ENCODE data around the gene MYNN. TPM values are rescaled to one million over a fixed set of nuclear protein-coding genes. Genes with fewer than 3 reads are reported as not detected.

Gene MYNN
- total and polyA plus RNA-seq, 9 donors, result 10.1 to 23.6 (median 19.1) TPM

GRCh38 chr3:169836078-169836941 is 63.1 kb downstream of the MYNN start:
- Histone ChIP-seq H3K4me1 (ENCODE audit: insufficient read depth) (no peaks in the 10 kb centered on the region), H3K27me3 (no peaks in the 10 kb centered on the region), H3K36me3 (no peaks in the 10 kb centered on the region), H3K9me3 (no peaks in the 10 kb centered on the region), H3K4me3 (no peak overlapping the region), H3K27ac (no peak overlapping the region)
- 77 to 86% (median 78%) methylated on average over 5 of the region's 5 CpGs for WGBS, 3 donors
- no peak for DNase-seq
- intact Hi-C loops (cut with DNase I), result no loop called here
- TF ChIP-seq CTCF (IDR thresholded peaks at IDR 0.05) (no peak), POLR2A (IDR thresholded peaks at IDR 0.05) (no peak), EP300 (IDR thresholded peaks at IDR 0.05) (no peak)

GRCh38 chr3:169836942-169837275 is 63.7 kb downstream of the MYNN start:
- H3K9me3 ChIP-seq, result no peaks in the 10 kb centered on the region
- H3K4me1 ChIP-seq (ENCODE audit: insufficient read depth), result no peaks in the 10 kb centered on the region
- no peaks in the 10 kb centered on the region for H3K36me3 ChIP-seq
- no peak for TF ChIP-seq EP300 (IDR thresholded peaks at IDR 0.05)
- TF ChIP-seq POLR2A (IDR thresholded peaks at IDR 0.05), result no peak
- TF ChIP-seq CTCF (IDR thresholded peaks at IDR 0.05), result no peak
- intact Hi-C loops (cut with DNase I), result no loop called here
- no peak overlapping the region for H3K27ac ChIP-seq
- no peaks in the 10 kb centered on the region for H3K27me3 ChIP-seq
- WGBS, 3 donors, result 84 to 92% (median 88%) methylated on average over 3 of the region's 3 CpGs
- no peak for DNase-seq
- H3K4me3 ChIP-seq, result no peak overlapping the region

GRCh38 chr3:169838511-169839030 is 65.4 kb downstream of the MYNN start:
- H3K9me3 ChIP-seq, result no peaks in the 10 kb centered on the region
- H3K4me1 ChIP-seq (ENCODE audit: insufficient read depth), result no peaks in the 10 kb centered on the region
- TF ChIP-seq CTCF (IDR thresholded peaks at IDR 0.05), result no peak
- no peaks in the 10 kb centered on the region for H3K27me3 ChIP-seq
- H3K27ac ChIP-seq, result no peak overlapping the region
- 77 to 89% (median 86%) methylated on average over 1 of the region's 1 CpG for WGBS, 3 donors
- H3K36me3 ChIP-seq, result no peaks in the 10 kb centered on the region
- DNase-seq, result no peak
- no peak overlapping the region for H3K4me3 ChIP-seq
- intact Hi-C loops (cut with DNase I), result no loop called here

Other genes starting within 250 kb of the MYNN start
- gene MECOM, start 109.7 kb upstream of the MYNN start, total RNA-seq, result 10 to 100 TPM in 3 of 7 donors, 1 to 10 TPM in 4; 4.3 to 24.1 (median 9.0) TPM
- gene MECOM, start 109.7 kb upstream of the MYNN start, polyA plus RNA-seq, result 1 to 10 TPM; 5.9 to 6.2 TPM
- 100 to 1,000 TPM in 2 of 7 donors, 1 to 10 TPM in 5; 2.4 to 467 (median 5.2) TPM for gene TERC, start 8.3 kb upstream of the MYNN start, total RNA-seq
- gene TERC, start 8.3 kb upstream of the MYNN start, polyA plus RNA-seq, result not detected
- gene ACTRT3, start 3.8 kb upstream of the MYNN start, total RNA-seq, result 1 to 10 TPM in 6 of 7 donors, under 1 TPM in 1; 0.34 to 3.8 (median 3.1) TPM
- gene ACTRT3, start 3.8 kb upstream of the MYNN start, polyA plus RNA-seq, result 1 to 10 TPM; 1.5 to 2.0 TPM
- gene LRRIQ4, start 39.5 kb downstream of the MYNN start, total RNA-seq, result under 1 TPM in 5 of 7 donors, not detected in 2; 0.23 to 0.43 (median 0.26) TPM
- gene LRRIQ4, start 39.5 kb downstream of the MYNN start, polyA plus RNA-seq, result under 1 TPM; 0.05 to 0.17 TPM
- gene LRRC34, start 39.5 kb downstream of the MYNN start, total RNA-seq, result 1 to 10 TPM; 3.3 to 8.1 (median 4.3) TPM
- 1 to 10 TPM; 1.7 to 3.3 TPM for gene LRRC34, start 39.5 kb downstream of the MYNN start, polyA plus RNA-seq
- not detected for gene LRRC31, start 96.5 kb downstream of the MYNN start, total RNA-seq
- gene LRRC31, start 96.5 kb downstream of the MYNN start, polyA plus RNA-seq, result not detected
- gene SAMD7, start 138.2 kb downstream of the MYNN start, total RNA-seq, result not detected
- gene SAMD7, start 138.2 kb downstream of the MYNN start, polyA plus RNA-seq, result not detected
- gene SEC62, start 193.4 kb downstream of the MYNN start, total RNA-seq, result 100 to 1,000 TPM in 5 of 7 donors, 10 to 100 TPM in 2; 34.0 to 178 (median 131) TPM
- gene SEC62, start 193.4 kb downstream of the MYNN start, polyA plus RNA-seq, result 100 to 1,000 TPM in 1 of 2 donors, 10 to 100 TPM in 1; 49.6 to 113 TPM